DOHH2 (cell line): Measurements from ENCODE around the gene MALRD1.

ENCODE experiments used
- H3F3A ChIP-seq: fragments of 200-600 bp; sonication (generic), shearing (Covaris generic); 2 replicates; pipeline ENCODE4 v1.6.0; 2016; ENCODE audit warnings: antibody characterized with exemption, mild to moderate bottlenecking; ENCODE audit not compliant: control insufficient read depth, insufficient read depth
- H3K27ac ChIP-seq: fragments of 200-600 bp; sonication (generic); 2 replicates; pipeline ENCODE4 v1.5.1; 2014; ENCODE audit warnings: low read depth, mild to moderate bottlenecking, low read length, moderate library complexity
- H3K27me3 ChIP-seq: fragments of 200-600 bp; sonication (generic); 2 replicates; pipeline ENCODE4 v1.6.1; 2014; ENCODE audit warnings: mild to moderate bottlenecking, low read length, mixed read lengths; ENCODE audit not compliant: control insufficient read depth
- H3K36me3 ChIP-seq: fragments of 200-600 bp; sonication (generic); 2 replicates; pipeline ENCODE4 v1.6.1; 2014; ENCODE audit warnings: mild to moderate bottlenecking, low read length, moderate library complexity, mixed read lengths; ENCODE audit not compliant: control insufficient read depth
- H3K4me1 ChIP-seq: fragments of 200-600 bp; sonication (generic); 2 replicates; pipeline ENCODE4 v1.6.1; 2014; ENCODE audit warnings: mild to moderate bottlenecking, low read length, mixed read lengths; ENCODE audit not compliant: control insufficient read depth
- H3K4me2 ChIP-seq: fragments of 200-600 bp; sonication (generic); 2 replicates; pipeline ENCODE4 v1.6.0; 2014; ENCODE audit warnings: mild to moderate bottlenecking, low read length, moderate library complexity
- H3K4me3 ChIP-seq: fragments of 200-600 bp; sonication (generic); 2 replicates; pipeline ENCODE4 v1.5.1; 2014; ENCODE audit warnings: mild to moderate bottlenecking, low read length, mixed read lengths
- H3K79me2 ChIP-seq: fragments of 200-600 bp; sonication (generic); 2 replicates; pipeline ENCODE4 v1.6.1; 2014; ENCODE audit warnings: mild to moderate bottlenecking, low read length, mixed read lengths; ENCODE audit not compliant: control insufficient read depth
- H3K9me2 ChIP-seq: fragments of 200-600 bp; sonication (generic); replicated peaks from 2 replicates; pipeline ENCODE4 v1.6.1; 2014; ENCODE audit warnings: mild to moderate bottlenecking, low read length, mixed read lengths; ENCODE audit not compliant: control insufficient read depth
- H3K9me3 ChIP-seq: fragments of 200-600 bp; sonication (generic); 2 replicates; pipeline ENCODE4 v1.6.1; 2014; ENCODE audit warnings: antibody characterized with exemption, low read length, mixed read lengths; ENCODE audit not compliant: control insufficient read depth, insufficient read depth
- H4K20me1 ChIP-seq: fragments of 200-600 bp; sonication (generic); 2 replicates; pipeline ENCODE4 v1.6.0; 2014; ENCODE audit warnings: low read depth, mild to moderate bottlenecking, antibody characterized with exemption, low read length, moderate library complexity; ENCODE audit not compliant: control insufficient read depth, insufficient read depth
- EZH2phosphoT487 ChIP-seq: fragments of 200-600 bp; sonication (generic); IDR thresholded peaks from 2 replicates; pipeline ENCODE4 v1.6.1; 2017; ENCODE audit warnings: borderline replicate concordance, mild to moderate bottlenecking, antibody characterized with exemption, low read length, moderate library complexity, mixed read lengths
- TF ChIP-seq, protein P1 (sequence below): fragments of 200-600 bp; sonication (generic); IDR thresholded peaks from one replicate; pipeline ENCODE4 v1.5.1; 2014; ENCODE audit warnings: antibody characterized with exemption, mild to moderate bottlenecking, low read depth, low read length; ENCODE audit not compliant: poor library complexity, severe bottlenecking

The MALRD1 gene

GRCh38 chr10:19098803-19099202 lies 50.2 kb downstream of the MALRD1 start:
- Histone ChIP-seq H3K27me3 (no peaks in the 10 kb centered on the region), H3K79me2 (no peaks in the 10 kb centered on the region), H3K36me3 (no peaks in the 10 kb centered on the region), H3K4me3 (no peak overlapping the region), H3F3A (no peaks in the 10 kb centered on the region), H3K4me1 (no peaks in the 10 kb centered on the region), H3K4me2 (no peak overlapping the region), H4K20me1 (no peaks in the 10 kb centered on the region), H3K9me3 (no peaks in the 10 kb centered on the region), H3K9me2 (no peaks in the 10 kb centered on the region), H3K27ac (no peak overlapping the region)
- no peak for TF ChIP-seq EZH2phosphoT487
- TF ChIP-seq, protein P1, sequence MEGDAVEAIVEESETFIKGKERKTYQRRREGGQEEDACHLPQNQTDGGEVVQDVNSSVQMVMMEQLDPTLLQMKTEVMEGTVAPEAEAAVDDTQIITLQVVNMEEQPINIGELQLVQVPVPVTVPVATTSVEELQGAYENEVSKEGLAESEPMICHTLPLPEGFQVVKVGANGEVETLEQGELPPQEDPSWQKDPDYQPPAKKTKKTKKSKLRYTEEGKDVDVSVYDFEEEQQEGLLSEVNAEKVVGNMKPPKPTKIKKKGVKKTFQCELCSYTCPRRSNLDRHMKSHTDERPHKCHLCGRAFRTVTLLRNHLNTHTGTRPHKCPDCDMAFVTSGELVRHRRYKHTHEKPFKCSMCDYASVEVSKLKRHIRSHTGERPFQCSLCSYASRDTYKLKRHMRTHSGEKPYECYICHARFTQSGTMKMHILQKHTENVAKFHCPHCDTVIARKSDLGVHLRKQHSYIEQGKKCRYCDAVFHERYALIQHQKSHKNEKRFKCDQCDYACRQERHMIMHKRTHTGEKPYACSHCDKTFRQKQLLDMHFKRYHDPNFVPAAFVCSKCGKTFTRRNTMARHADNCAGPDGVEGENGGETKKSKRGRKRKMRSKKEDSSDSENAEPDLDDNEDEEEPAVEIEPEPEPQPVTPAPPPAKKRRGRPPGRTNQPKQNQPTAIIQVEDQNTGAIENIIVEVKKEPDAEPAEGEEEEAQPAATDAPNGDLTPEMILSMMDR = no peak

- peaks cover 9% of the 10 kb centered on the region; the same call in 1 of the 2 replicates for H3K9me3 ChIP-seq
- H3F3A ChIP-seq = no peaks in the 10 kb centered on the region
- no peaks in the 10 kb centered on the region for H4K20me1 ChIP-seq
- no peaks in the 10 kb centered on the region for H3K79me2 ChIP-seq
- no peaks in the 10 kb centered on the region for H3K36me3 ChIP-seq
- no peaks in the 10 kb centered on the region for H3K4me1 ChIP-seq
- no peak overlapping the region for H3K4me2 ChIP-seq
- H3K27me3 ChIP-seq = no peaks in the 10 kb centered on the region
- no peak overlapping the region for H3K4me3 ChIP-seq
- no peaks in the 10 kb centered on the region for H3K9me2 ChIP-seq
- TF ChIP-seq EZH2phosphoT487 = no peak
- TF ChIP-seq, protein P1 = no peak
- H3K27ac ChIP-seq = no peak overlapping the region
These were observed 58.8 kb downstream of the MALRD1 start for GRCh38 chr10:19107406-19107805.

DNA sequence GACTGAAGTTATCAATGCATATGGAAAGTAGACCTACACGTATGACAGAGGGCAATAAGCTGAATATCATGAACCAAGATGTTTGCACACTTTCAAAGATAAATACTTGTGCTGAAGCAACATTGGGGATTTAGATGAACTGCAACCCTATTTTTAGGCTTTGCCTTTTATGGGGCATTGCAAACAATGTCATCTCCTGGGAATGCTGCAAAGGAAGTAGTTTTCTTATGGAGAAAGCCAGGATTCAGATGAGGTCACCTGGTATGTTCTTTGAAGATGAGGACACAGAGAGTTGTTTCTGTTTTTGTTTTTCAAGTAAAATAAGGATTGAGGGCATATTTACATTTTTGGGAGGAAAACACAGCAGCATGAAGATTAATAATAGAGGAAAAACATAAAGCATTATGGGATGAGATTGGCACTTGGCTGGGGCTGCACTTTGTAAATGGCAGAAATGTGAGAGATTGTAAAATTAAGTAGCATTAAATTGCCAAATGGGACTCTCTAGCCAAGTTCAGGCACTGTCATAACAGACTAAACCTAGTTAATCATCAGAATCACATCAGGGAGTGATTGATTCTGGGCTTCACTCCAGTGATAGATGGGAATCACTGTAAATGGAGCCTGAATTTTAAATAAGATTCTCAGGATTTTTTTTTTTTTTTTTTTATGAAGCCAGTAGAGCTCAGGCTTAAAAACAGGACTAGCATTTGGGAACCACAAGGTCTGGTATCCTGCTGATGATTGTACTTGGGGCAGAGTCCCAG lies 63.1 kb downstream of the MALRD1 start:
- Histone ChIP-seq H3F3A (no peaks in the 10 kb centered on the region), H3K4me2 (no peak overlapping the region), H3K27ac (no peak overlapping the region), H4K20me1 (no peaks in the 10 kb centered on the region), H3K9me3 (peaks cover 9% of the 10 kb centered on the region; the same call in 1 of the 2 replicates), H3K9me2 (no peaks in the 10 kb centered on the region), H3K79me2 (no peaks in the 10 kb centered on the region), H3K27me3 (no peaks in the 10 kb centered on the region), H3K36me3 (no peaks in the 10 kb centered on the region), H3K4me1 (no peaks in the 10 kb centered on the region), H3K4me3 (no peak overlapping the region)
- TF ChIP-seq, protein P1 = no peak
- TF ChIP-seq EZH2phosphoT487 = no peak
